NCI-H526 (cell line): ENCODE data around the gene FRG2B.
"Not testable (repeated sequence)": the region's sequence is repeated elsewhere in the genome, so short reads cannot be mapped to it uniquely, and the experiment has no call there.

Experiments
- DNase-seq, 2 experiments: peaks; one replicate each; lab custom pipeline; 2025; lab: John Stamatoyannopoulos, UW

Gene FRG2B

DNA sequence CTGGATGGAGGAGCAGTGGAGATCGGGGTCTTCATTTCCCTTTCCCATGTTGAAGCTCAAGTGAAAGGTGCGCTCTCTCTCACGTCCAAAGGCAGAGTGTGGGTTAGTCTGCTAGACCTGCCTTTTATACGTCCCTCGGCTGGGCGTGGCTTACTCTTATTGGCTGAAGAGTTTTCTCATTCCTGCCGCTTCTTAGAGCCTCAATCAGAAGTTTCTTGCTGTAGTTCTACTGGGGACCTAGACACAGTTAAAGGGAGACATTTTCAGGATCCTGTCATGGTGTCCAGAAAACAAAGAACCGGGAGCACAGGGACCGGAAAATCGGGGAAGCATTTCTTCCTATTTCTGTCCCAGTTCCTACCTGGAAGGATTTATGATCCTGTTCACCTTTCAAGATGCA lies at the start of gene FRG2B:
TSS of gene FRG2B (minus strand) at position 101 of the 400 bp plus-strand sequence. CDS start at position 48, 53 bp downstream.
- not testable (repeated sequence) for DNase-seq

DNA sequence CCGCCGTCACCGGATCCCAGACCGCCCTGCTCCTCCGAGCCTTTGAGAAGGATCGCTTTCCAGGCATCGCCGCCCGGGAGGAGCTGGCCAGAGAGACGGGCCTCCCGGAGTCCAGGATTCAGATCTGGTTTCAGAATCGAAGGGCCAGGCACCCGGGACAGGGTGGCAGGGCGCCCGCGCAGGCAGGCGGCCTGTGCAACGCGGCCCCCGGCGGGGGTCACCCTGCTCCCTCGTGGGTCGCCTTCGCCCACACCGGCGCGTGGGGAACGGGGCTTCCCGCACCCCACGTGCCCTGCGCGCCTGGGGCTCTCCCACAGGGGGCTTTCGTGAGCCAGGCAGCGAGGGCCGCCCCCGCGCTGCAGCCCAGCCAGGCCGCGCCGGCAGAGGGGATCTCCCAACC lies 40.9 kb upstream of the FRG2B start:
- not testable (repeated sequence) for DNase-seq

DNA sequence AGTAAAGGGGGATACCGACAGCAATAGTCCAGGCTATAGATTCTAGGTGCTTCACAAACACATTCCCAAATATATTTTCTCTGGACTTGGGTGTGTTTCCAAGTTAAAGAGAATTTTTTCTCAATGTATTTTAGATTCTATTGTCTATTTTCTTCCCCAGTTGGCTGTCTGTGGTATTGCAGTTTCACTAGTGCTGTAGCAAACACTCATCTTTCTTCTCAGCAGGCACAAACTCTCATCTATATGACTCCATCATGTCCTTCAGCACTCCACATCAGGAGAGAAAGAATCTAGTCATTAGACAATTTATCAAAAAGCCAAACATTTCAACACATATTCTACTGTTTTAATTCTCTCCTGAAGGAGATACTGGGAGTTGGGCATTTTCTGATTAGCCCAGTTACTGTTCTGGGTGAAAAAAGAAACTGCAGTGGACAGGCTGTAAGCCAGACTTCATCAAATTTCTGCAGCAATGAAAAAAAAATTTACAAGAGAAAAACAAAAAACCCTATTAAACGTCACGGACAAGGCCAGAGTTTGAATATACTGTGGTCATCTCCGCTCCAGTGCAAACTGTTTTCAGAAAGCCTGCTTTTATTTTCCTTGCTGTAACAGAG lies 37.1 kb upstream of the FRG2B start:
- not testable (repeated sequence) for DNase-seq

DNA sequence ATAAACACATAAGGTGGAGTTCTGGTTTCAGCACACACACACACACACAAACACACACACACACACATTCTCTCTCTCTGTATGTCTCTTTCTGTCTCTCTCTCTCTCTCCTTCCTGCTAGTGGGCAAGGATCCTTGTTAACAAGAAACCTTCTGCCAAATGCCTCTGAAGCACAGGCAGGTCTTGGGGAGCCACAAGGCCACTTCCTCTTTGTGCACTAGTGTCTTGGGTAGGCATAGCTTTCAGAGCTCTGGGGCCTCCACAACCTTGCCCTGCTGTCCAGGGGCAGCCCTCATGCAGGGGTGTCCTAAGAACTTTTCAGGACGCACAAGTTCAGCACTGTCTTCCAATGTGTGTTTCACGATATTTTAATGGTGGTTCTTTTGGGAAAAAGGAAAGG lies 34.5 kb upstream of the FRG2B start:
- not testable (repeated sequence) for DNase-seq

DNA sequence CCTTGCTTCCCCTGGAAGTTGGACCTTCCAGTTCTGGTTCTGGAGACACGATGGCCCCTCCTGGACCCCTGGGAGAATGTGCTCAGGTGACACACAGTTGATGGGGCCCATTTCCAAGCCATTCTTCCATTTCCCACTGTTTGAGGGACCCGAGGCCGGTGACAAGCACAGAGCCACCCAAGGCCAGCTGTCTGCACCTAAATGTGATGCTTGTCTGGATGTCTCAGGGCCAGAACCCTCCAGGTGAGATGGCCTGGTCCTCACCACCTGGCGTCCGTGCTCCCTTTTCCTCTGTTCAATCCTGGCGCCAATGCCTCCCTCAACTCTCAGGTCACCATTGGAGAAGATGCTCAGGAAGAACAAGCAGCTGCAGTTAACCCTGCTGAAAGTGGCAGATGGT lies 33.9 kb upstream of the FRG2B start:
- not testable (repeated sequence) for DNase-seq

DNA sequence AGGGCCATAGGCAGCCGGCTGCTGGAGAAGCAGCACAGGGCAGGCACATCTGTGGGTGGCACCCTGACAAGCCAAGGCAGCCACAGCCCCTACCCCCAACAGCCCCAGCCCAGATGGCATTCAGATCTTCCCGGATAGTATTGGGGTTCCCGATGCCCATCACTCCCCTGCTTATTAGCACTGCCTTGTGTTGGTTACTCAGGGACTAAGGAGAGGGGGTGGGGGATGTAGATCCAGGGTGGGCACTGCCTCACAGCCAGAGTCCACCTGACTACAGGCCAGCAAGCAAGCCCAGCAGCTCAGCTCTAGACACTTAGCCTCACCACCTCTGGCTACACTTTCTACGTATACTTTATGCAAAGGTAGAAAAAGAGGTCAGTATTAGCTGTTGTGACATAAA lies 30.7 kb upstream of the FRG2B start:
- DNase-seq = not testable (repeated sequence)

DNA sequence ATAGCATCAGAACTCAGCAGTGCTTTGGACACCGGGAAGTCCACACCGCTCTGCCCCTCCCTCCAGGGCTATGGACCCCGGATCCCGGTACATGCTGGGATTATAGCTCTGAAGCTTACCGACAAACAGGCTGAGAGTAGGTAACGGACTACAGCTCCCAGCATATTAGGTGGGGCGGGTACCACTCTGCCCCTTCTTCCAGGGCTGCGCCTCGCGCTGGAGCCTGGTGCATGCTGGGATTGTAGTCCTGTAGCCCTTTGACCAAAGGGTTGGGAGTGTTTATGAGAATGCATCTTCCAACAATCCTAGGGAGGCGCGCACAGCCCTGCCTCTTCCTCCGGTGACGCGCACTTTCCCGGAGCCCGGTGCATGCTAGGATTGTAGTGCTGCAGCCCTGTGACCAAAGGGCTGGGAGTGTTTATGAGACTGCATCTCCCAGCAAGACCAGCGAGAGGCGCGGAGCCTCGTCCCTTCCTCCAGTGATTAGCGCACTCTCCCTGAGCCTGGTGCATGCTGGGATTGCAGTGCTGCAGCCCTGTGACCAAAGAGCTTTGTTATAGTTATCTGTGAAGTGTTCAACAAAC lies 22.4 kb upstream of the FRG2B start:
- DNase-seq = not testable (repeated sequence)

DNA sequence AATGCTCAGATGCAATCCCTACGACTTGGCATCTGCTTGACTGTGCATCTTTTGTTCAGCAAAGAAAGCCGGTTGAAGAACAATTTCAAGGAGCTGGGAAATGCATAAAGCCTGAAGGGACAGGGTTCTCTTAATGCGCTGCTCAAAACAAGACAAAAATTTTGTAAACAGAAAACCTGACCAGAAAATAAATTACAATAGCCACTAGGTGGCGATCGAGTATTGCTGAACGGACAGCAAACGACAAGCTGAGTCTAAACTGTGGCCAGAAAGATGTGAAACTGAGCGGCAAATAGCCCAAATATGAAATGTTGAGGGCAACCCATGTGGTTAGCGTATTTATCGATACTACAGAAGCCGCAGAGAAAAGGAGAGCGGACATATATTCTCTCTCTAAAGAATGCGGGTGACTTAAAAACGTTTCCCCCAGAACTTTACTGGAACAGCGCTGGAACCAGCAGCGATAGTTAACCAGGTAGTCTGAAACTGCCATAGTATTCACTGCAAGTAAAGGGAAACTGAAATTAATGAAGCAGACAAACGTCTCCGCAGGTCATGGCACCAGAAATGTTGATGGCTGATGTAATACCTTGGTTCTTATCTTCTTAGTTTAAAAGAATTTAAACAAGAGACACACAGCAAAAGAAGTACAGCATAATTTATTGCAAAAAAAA lies 20.6 kb upstream of the FRG2B start:
- not testable (repeated sequence) for DNase-seq

DNA sequence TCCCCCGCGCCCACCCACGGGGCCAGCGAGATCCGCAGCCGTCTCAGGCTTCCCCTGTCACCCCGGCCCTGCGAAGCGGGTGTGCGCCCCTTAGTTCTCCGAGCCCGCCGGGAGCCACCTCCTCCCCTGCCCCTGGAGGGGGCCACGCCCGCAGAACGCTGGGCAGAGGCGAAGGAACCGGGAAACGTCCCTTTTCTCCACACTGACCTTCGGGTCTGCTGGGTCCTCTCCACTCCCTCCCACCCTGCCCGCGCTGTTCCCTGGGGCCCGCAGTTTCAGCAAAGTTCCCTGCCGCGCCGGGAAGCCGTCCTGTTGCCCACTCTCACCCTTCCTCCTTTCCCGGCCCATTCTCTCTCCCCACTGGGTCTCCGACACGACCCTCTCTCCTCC lies 11.2 kb upstream of the FRG2B start:
- not testable (repeated sequence) for DNase-seq

DNA sequence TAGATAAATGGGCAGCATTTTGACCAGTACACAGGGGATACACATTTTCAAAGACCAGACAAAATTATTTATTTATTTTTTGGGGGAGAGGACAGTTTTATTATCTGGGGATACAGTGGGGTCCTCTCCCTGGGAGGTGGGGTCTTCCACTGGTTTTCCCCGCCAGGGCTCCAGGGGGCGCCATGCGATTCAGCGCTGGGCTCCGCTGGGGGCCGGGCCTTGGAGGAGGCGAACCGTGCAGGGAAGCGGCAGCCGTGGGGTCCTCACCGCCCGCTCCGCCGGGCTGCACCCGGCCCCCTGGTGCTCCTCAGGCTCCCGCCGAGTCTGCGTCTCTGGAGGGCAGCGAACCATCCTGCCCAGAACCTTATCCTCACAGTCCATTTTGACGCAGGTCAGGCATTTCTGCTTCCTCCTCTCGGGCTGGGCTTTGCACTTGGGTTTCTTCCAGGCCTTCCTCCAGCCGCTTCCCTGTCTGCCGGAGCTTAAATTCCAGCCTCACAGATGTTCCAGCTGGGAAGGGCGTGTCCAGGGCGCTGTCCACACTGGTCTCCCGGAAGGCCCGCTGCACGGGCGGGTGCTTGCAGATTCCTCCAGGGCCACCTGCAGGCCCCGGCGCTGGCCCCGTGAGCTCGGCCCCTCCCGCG lies 10.7 kb upstream of the FRG2B start:
- not testable (repeated sequence) for DNase-seq

DNA sequence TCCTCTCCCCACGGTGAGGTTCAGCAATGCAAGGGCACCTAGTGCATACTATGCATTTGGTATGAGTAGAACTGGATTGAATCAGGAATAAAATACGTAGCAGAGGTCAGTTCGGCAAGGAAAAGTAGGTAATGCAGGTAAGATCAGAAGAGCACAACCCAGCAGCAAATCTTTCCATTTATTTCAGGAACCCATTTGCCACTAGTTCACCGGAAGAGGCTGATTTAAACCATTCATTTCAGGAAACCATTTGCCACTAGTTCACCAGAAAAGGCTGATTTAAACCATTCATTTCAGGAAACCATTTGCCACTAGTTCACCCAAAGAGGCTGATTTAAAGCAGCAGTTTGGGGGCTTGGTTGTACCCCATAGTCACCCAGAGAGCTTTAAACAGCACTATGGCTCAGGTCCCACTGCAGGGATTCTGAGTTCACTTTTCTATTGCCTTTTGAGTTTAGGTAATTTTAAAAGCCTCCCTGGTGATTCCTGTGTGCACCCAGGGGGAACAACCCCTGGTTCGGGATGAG lies 4.2 kb upstream of the FRG2B start:
- not testable (repeated sequence) for DNase-seq

DNA sequence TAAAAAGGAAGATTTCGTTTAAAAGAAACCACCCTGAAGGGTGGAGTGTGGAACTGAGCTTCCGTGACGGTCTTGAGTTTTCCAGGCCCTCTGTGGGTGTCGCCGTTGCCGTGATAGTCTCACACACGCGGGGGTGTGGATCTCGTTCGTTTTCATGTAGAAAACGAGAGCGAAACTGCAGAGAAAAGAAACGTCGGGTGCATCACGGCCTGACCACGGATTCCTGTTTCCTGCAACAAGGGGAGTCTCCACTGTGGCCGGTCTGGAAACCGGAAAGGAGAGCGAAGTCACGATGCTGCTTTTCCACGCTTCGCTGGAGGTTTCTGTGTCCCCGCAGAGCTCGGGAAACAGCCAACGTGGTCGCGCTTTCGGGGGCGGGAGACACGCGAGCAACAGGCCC lies 4.1 kb downstream of the FRG2B start:
- DNase-seq = not testable (repeated sequence)

DNA sequence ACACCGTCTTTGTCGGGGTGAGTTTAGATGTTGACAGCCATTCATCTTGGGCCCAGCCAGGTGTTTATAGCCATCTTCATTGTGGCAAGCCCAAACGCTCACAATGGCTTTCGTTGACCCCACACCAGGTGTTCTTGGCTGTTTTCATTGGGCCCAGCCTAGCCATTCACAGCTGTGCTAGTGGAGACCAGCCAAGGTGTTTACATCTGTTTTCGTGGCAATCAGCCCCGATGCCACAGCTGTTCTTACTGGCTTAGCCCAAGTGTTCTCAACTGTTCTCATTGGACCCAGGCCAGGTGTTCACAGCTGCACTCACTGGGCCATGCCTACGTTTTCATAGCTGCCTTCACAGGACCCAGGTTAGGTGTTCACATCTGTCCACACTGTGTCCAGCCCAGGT lies 7.7 kb downstream of the FRG2B start:
- no peak for DNase-seq

DNA sequence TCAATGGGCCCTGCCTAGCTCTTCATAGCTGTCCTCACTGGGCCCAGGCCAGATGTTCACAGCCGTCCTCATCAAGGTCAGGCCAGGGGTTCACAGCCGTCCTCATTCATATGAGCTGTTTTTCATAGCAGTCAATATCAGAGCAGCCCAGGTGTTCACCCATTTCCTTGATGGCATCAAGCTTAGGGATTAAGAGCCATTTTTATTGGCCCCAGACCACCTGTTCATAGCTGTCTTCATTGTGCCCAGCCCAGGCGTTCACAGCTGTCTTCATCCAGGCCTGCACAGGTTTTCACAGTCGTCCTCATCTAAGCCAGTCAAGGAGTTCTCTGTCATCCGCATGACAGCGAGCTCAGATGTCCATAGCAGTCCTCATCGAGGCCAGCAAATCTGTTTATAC lies 9.4 kb downstream of the FRG2B start:
- DNase-seq = no peak

DNA sequence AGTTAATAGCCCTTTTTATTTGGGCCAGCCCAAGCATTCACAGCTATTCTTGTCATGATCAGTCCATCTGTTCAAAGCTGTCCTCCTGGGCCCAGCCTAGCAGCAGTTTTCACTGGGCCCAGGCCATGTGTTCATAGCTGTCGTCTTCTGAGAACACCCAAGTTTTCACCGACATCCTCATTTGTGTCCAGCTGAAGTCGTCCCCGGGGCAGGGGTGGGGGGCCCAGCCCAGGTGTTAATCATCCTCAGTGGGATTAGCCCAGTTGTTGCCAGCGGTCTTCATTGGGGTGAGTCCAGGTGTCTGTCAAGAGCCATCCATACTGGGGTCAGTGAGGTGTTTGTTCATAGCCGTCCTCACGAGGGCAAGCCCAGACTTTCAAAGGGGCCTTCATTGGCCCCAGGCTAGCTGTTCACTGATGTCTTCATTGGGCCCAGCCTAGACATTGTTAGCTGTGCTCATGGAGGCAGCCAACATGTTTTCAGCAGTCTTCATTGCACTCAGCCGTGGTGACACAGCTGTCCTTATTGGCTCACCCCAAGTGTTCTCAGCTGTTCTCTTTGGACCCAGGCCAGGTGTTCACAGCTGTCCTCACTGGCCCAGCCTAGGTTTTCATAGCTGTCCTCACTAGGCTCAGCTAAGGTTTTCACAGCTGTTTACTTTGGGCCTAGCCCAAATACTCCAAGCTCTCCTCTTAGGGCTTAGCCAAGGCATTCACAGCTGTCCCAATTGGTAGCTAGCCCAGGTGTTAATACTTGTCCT lies 10.0 kb downstream of the FRG2B start:
- DNase-seq = no peak

DNA sequence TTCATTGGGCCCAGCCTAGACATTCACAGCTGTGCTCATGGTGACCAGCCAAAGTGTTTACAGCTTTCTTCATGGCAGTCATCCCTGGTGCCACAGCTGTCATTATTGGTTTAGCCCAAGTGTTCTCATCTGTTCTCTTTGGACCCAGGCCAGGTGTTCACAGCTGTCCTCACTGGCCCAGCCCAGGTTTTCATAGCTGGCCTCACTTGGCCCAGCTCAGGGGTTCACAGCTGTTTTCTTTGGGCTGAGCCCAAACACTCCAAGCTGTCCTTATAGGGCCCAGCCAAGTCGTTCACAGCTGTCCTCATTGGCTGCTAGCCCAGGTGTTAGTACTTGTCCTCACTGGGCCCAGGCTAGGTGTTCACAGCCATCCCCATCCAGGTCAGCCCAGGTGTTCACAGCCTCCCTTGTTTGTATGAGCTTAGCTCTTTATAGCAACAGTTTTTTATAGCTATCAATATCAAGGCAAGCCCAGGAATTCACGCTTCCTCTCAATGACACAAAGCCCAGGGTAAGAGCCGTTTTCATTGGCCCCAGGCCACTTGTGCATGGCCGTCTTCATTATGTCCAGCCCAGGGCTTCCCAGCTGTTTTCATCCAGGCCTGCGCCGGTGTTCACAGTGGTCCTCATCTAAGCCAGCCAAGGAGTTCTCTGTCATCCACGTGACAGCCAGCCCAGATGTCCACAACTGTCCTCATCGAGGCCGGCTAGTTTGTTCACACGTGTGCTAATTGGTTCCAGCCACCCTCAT lies 11.6 kb downstream of the FRG2B start:
- DNase-seq = no peak

DNA sequence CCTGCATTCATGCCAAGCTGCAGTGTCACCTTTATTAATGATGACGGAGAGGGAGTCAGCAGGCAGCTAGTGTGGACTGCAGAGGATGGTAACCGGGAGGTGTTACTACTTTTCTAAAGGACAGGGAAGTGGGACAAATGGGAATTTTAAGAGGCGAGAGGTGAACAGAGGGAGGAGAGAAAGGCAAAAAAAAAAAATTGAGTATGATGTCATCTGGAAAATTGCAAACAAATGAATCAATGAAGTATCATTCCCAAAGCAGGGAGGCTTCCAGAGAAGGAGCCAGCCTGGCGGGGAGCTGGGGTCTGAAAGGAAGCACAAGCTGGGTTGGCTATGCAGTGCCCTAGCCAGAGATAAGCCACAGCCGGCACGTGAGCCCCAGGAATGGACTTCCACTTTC lies 12.9 kb downstream of the FRG2B start:
- no peak for DNase-seq

DNA sequence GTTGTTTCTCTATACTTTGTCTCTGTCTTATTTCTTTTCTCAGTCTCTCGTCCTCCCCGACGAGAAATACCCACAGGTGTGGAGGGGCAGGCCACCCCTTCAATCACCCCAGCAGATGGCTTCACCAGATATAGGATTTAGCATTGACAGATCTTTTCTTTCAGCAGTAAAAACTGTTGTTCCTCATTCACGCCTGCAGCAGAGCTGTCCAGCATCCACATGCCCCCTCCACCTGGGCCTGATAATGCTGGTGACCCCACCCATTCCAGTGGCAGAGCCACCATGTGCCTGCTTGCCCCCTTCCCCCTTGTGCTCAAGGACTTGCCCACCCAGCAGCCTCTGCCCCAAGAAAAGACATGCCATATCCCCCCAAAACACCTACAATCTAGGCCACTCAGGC lies 15.5 kb downstream of the FRG2B start:
- no peak for DNase-seq

DNA sequence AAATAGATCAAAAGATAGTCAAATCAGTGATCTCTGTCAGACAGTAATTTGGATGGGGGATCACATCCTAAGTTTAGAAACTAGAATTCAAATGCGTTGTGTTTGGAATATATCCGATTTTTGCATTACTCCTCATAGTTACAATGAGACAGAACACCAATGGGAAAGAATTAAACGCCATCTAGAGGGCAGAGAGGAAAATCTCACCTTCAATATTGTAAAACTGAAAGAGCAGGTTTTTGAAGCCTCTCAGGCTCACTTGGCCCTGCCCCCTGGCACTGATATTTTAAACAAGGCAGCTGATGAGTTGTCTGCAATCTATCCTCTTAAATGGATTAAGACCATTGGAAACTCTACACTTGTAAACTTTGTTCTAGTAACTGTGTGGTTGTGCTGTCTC lies 17.7 kb downstream of the FRG2B start:
- peak; percentile 5 to 63 for DNase-seq

DNA sequence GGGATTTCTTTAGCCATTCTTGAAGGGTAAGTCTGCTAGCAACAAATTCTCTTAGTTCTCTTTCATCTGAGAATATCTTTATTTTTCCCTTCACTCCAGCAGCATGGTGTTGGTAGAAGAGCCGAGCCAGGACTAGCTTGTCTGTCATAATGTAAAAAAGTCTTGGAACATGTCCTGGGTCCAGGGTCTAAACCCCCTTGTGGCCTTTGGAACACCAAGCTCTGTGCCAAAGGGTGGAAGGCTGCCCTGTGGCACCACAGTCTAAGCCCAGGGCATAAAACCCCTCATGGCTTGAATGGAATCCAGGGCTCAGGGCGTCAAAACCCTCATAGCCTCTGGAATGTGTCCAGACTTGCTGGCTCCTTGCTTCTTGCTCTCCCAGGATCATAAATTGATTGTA lies 23.2 kb downstream of the FRG2B start:
- DNase-seq = not testable (repeated sequence)

DNA sequence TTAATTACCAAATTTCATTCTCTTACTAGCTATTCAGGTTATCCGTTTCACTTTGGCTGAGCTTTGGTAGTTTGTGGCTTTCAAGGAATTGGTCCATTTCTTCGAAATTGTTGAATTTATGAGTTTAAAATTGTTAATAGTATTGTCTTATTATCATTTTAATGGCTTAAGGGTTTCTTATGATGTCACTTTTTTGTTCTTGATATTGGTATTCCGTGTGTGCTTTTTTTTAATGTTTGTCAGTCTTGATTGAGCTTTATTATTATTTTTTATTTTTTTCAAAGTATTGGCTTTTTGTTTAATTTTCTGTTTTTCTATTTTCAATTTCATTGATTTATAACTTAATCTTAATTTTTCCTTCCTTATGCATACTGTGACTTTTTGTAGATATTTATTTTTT lies 25.9 kb downstream of the FRG2B start:
- DNase-seq = no peak
